ENCODE results near the gene FGF22.

FGF22 gene

GRCh38 chr19:641702-642101 is 2.0 kb downstream of the FGF22 start:
- H3K4me3 ChIP-seq (ENCODE audit: low read depth, low read length), result no peak overlapping the region
- no peak for DNase-seq (ENCODE audit: low read depth)
- no peak for TF ChIP-seq CTCF (conservative IDR thresholded peaks at IDR 0.05; ENCODE audit: low read depth, low read length)

- no peak for DNase-seq (ENCODE audit: low read depth)
- no peak overlapping the region for H3K4me3 ChIP-seq (ENCODE audit: low read depth, low read length)
- TF ChIP-seq CTCF (conservative IDR thresholded peaks at IDR 0.05; ENCODE audit: low read depth, low read length), result no peak
Observed at GRCh38 chr19:642767-643727, 3.4 kb downstream of the FGF22 start.

GRCh38 chr19:643736-644135 is 4.1 kb downstream of the FGF22 start:
- no peak for DNase-seq (ENCODE audit: low read depth)
- H3K4me3 ChIP-seq (ENCODE audit: low read depth, low read length), result no peak overlapping the region

GRCh38 chr19:644363-644762 is 4.7 kb downstream of the FGF22 start:
- no peak for DNase-seq (ENCODE audit: low read depth)
- no peak for TF ChIP-seq CTCF (conservative IDR thresholded peaks at IDR 0.05; ENCODE audit: low read depth, low read length)

More at GRCh38 chr19:643736-644135, 4.1 kb downstream of the FGF22 start:
- no peak for TF ChIP-seq CTCF (conservative IDR thresholded peaks at IDR 0.05; ENCODE audit: low read depth, low read length)

GRCh38 chr19:644789-645188 is 5.1 kb downstream of the FGF22 start:
- no peak for DNase-seq (ENCODE audit: low read depth)
- no peak overlapping the region for H3K4me3 ChIP-seq (ENCODE audit: low read depth, low read length)
- TF ChIP-seq CTCF (conservative IDR thresholded peaks at IDR 0.05; ENCODE audit: low read depth, low read length), result no peak

More at GRCh38 chr19:644363-644762, 4.7 kb downstream of the FGF22 start:
- no peak overlapping the region for H3K4me3 ChIP-seq (ENCODE audit: low read depth, low read length)

GRCh38 chr19:645912-646778 is 6.5 kb downstream of the FGF22 start:
- H3K4me3 ChIP-seq (ENCODE audit: low read depth, low read length), result no peak overlapping the region
- TF ChIP-seq CTCF (conservative IDR thresholded peaks at IDR 0.05; ENCODE audit: low read depth, low read length), result no peak
- DNase-seq (ENCODE audit: low read depth), result no peak
